Testis (tissue), 2 donors: ENCODE measurements around the gene NHSL1.

Experiments used
- CTCF ChIP-seq, 3 experiments: fragments of 450-650 bp in 2 of 3; fragments of 200-600 bp in 1 of 3; sonication (generic) in 1 of 3; IDR thresholded peaks; one replicate each; pipeline ENCODE4 v1.5.1; 2016 to 2019; ENCODE audit warnings: antibody characterized with exemption in 3 of 3, mild to moderate bottlenecking in 2 of 3, moderate library complexity in 1 of 3
- POLR2A ChIP-seq: fragments of 450-650 bp; IDR thresholded peaks from one replicate; pipeline ENCODE4 v1.6.1; 2017; ENCODE audit warnings: antibody characterized with exemption, mild to moderate bottlenecking, moderate library complexity

- TF ChIP-seq CTCF (IDR thresholded peaks at IDR 0.05) (no peak), POLR2A (no peak)
Observed at GRCh38 chr6:138432063-138432356, 67.3 kb downstream of the NHSL1 start.
